Measurements from ENCODE around the gene PGGHG.

GRCh38 chr11:272195-272930, 16.6 kb upstream of the PGGHG start:
- no peak for TF ChIP-seq ATF7 (IDR thresholded peaks at IDR 0.05; ENCODE audit: low read depth)
- no peak for TF ChIP-seq YY1 (IDR thresholded peaks at IDR 0.05; ENCODE audit: low read depth, low read length)
- no peak for TF ChIP-seq EP300 (IDR thresholded peaks at IDR 0.05; ENCODE audit: borderline replicate concordance in 1 of 2, control insufficient read depth in 1 of 2, low read depth in 2 of 2, low read length in 2 of 2)
- TF ChIP-seq SMARCA5 (IDR thresholded peaks at IDR 0.05): no peak
- no peak for TF ChIP-seq CTCF (IDR thresholded peaks at IDR 0.05 in 2 of 3, conservative IDR thresholded peaks at IDR 0.05 in 1 of 3; ENCODE audit: control insufficient read depth in 2 of 3, extremely low read depth in 1 of 3, insufficient read depth in 1 of 3, low read depth in 3 of 3, low read length in 3 of 3)
- no peak for TF ChIP-seq WRNIP1 (IDR thresholded peaks at IDR 0.05; ENCODE audit: borderline replicate concordance, low read depth, low read length)
- TF ChIP-seq CREB1 (IDR thresholded peaks at IDR 0.05; ENCODE audit: low read depth): no peak
- TF ChIP-seq POLR2A (IDR thresholded peaks at IDR 0.05; ENCODE audit: low read depth, low read length): no peak
- TF ChIP-seq PKNOX1 (IDR thresholded peaks at IDR 0.05): no peak
- no peak for TF ChIP-seq RAD21 (IDR thresholded peaks at IDR 0.05; ENCODE audit: insufficient read depth, low read depth, low read length)

Data from GM12878 (cell line).